Measurements from ENCODE around the gene SHQ1.

DNA sequence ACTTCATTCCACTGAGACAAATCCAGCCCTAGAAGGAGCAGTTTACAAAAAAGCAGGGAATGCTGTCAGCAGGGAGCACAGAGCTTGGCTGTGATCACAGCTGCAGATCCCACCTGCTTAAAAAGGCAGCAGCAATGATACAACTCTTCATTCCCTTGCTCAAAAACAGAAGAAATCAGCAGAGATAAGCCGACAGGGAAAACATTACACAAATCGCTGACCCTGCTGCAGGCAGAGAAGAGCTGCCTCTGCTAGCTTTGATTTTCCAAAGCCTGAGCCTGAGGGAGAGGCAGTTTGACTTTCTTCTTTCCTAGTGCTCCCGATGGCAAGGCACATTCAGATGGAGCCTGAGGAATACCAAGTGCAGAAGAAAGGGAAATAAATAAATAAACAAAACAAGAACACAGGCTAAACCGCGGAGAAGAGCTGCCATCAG lies 80.2 kb downstream of the SHQ1 start:
- TF ChIP-seq, protein P1, sequence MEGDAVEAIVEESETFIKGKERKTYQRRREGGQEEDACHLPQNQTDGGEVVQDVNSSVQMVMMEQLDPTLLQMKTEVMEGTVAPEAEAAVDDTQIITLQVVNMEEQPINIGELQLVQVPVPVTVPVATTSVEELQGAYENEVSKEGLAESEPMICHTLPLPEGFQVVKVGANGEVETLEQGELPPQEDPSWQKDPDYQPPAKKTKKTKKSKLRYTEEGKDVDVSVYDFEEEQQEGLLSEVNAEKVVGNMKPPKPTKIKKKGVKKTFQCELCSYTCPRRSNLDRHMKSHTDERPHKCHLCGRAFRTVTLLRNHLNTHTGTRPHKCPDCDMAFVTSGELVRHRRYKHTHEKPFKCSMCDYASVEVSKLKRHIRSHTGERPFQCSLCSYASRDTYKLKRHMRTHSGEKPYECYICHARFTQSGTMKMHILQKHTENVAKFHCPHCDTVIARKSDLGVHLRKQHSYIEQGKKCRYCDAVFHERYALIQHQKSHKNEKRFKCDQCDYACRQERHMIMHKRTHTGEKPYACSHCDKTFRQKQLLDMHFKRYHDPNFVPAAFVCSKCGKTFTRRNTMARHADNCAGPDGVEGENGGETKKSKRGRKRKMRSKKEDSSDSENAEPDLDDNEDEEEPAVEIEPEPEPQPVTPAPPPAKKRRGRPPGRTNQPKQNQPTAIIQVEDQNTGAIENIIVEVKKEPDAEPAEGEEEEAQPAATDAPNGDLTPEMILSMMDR (conservative IDR thresholded peaks at IDR 0.05; ENCODE audit: low read depth, low read length), result no peak
- TF ChIP-seq MAFK (IDR thresholded peaks at IDR 0.05; ENCODE audit: low read depth, low read length) (no peak), ELK1 (IDR thresholded peaks at IDR 0.05; ENCODE audit: borderline replicate concordance, low read depth, low read length) (no peak), BHLHE40 (IDR thresholded peaks at IDR 0.05; ENCODE audit: low read depth, low read length) (no peak), RAD21 (IDR thresholded peaks at IDR 0.05; ENCODE audit: low read length) (no peak), CEBPB (IDR thresholded peaks at IDR 0.05; ENCODE audit: low read depth, low read length) (no peak), POLR2A (IDR thresholded peaks at IDR 0.05; ENCODE audit: low read depth, low read length) (no peak), SMC3 (IDR thresholded peaks at IDR 0.05; ENCODE audit: low read depth, low read length) (no peak)
